Hematopoietic multipotent progenitor cell treated with erythropoietin and hydrocortisone succinate and interleukin-3 and kit ligand, for 4 days (in vitro differentiated cells): ENCODE measurements around the gene PKIB.

Source experiments
- DNase-seq: peaks from one replicate; pipeline ENCODE4 v3.0.0-alpha.2; 2015

PKIB gene

GRCh38 chr6:122749451-122750050 lies 139.3 kb downstream of the PKIB start:
- DNase-seq, result no peak

- no peak for DNase-seq
These were observed 141.1 kb downstream of the PKIB start for GRCh38 chr6:122751326-122751725.

- DNase-seq, result no peak
These were observed 142.3 kb downstream of the PKIB start for GRCh38 chr6:122752459-122752858.

- no peak for DNase-seq
These were observed 142.9 kb downstream of the PKIB start for GRCh38 chr6:122753000-122753687.

GRCh38 chr6:122753688-122754056 lies 143.5 kb downstream of the PKIB start:
- DNase-seq, result no peak

GRCh38 chr6:122754191-122754731 lies 144.1 kb downstream of the PKIB start:
- DNase-seq, result no peak

- no peak for DNase-seq
These were observed 145.7 kb downstream of the PKIB start for GRCh38 chr6:122755901-122756300.

- no peak for DNase-seq
These were observed 148.7 kb downstream of the PKIB start for GRCh38 chr6:122758927-122759334.

- DNase-seq, result no peak
These were observed 150.1 kb downstream of the PKIB start for GRCh38 chr6:122760330-122760729.

- no peak for DNase-seq
These were observed 156.1 kb downstream of the PKIB start for GRCh38 chr6:122766256-122766655.

- DNase-seq, result peak; percentile 80
These were observed 160.8 kb downstream of the PKIB start for GRCh38 chr6:122770835-122771601.

GRCh38 chr6:122772724-122773415 lies 162.7 kb downstream of the PKIB start:
- no peak for DNase-seq
